ENCODE results near the gene CLTA.
"Not testable (repeated sequence)": the region's sequence is repeated elsewhere in the genome, so short reads cannot be mapped to it uniquely, and the experiment has no call there.

CLTA gene

DNA sequence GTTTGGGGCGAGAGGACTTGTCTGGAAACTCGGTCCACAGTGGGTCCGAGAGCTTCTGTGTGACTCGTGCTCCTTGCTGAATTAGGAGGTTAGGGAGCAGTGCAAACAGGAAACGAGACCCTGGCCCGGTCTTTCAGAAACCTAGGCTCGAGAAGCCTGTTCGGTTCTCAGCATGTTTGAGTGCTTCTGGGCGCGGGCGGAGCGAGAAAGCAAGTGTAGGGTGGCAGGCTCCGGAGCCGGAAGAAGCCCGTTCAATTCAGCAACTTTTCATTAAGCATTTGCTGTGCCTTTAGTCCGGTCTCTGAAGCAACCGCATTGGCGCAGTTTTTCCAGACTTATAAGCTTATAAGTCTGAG lies 547 bp downstream of the CLTA start:
- DNase-seq = no peak

DNA sequence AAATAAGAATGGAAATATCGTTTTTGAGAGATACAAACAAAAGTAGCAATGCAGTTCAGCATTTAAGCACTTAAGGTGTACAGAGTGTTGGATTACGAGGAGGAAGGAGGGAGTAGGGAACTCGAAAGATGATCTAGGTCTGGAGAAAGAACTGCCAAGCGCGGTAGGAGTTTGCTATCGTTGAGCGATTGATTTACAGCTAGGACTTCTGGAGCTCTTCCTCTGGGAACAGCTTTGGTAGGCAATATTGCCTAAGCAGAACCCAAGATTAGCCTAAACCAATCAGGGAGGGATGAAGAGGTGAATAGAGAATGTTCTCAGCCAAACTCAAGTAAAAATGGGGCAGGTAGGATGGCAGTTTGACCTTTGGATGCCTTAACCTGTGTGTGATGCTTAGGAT lies 965 bp downstream of the CLTA start:
- DNase-seq = no peak

DNA sequence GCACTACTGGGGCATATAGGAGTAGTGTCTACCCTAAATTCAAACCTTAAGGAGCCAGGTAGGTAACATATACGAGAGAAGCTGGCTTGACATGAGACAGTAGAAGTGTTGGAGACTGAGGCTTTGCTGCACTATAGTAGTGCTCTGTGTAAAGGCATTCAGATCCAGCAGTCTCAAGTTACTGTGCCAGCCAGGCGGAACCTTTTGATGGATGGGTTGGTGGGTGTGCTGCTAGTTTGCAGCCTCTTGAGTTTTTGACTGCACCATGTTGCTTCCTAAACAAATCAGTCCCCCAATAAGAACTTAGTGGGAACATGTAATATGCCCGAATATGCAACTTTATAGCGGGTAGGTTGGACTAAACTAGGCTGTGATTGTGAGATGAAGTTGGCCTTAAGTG lies 1.5 kb downstream of the CLTA start:
- DNase-seq = no peak

DNA sequence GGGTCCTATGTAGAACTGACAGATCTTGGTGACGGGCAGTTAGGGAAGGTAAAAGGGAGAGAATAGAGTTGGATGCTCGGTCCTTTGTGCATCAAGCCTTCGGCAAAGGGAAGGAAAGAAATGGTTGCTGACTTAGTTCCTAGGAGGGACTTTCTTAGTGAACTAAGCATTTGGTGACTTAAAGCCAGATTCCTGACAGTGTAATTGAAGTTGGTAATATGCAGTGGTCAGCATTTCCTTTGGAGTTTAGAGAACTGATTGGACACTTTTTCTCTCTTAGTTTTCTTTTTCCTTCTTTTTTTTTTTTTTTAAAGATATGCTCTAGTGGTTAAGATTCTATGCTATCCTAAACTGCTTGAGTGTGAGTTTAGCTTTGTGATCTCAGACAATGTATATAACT lies 2.3 kb downstream of the CLTA start:
- no peak for DNase-seq

DNA sequence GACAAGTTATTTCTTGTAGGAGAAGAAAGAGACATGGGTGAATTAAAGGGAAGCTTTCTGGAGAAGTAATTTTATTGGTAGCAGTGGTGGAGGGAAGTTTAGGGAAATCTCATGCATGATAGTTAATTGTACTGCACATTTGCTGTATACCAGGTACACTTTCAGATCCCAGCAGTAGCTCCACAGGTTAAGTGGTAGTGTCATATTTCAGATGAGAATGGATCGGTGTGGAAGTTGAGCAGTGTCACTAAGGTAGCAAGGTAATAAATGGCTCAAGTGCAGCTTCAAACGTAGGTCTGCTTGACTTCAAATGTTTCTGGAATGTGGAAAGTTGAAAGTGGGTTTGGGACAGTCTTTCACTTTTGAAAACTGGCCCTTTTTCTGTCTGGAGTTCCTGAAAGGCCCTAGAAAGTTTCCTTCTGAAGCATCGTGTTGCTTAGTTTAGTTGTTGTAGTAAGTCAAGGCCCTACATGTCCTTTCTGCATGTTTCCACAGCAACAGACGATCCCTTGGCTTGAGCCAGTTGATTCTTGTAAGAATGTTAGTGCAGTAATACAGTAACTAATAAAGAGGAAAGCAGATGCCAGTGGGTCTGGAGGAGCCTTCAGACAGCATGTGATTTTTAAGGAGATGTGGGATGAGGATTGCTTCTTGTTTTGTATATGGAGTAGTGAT lies 3.7 kb downstream of the CLTA start:
- no peak for DNase-seq

DNA sequence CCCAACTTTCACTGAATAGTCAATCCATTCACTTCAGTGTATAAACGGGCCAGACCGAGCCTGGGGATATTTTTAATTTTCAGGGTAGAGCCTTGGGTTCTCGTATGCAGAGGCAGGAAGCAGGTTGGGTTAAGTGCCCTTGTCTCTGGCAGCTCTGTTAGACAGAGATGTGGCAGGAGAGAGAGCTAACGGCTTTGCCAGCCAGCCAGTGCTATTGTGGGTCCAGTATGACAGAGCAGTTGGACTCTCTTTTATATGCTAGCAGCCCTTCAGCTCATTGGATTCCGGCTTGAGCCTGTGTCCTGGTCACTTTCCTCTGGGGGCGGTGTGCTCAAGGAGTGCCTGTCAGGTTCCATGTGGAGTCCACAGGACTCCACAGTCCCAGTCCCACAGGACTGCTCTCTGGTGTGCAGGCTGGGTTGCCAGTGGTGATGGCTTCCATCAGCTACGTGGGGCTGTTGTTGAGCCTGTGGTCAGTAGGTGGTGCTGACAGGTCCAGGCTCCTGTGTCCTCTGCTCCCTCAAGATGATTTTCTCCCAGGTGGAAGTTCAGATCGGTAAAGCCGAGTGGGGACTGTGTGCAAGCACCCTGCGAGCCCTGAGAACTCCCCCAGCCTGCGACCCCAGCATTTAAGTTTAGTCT lies 14.3 kb downstream of the CLTA start:
- DNase-seq = no peak

DNA sequence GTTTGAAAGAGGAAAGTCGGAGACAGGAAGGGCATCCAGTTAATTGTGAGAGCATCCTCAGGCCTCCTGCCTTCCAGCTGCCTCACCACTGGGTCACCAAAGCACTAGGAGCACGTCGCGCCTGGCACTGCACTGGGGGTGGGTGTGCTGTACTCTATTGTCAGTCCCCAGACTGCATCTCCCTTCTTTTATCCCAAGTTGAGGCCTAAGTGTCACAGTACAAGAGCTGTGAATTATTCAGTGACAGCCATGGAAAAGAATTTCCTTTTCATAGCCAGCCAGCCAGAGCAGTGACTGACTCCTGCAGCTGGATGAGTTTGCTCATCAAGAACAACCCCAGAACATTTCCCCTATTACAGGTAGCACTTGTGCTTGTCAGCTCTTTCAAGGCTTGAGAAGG lies 16.3 kb downstream of the CLTA start:
- DNase-seq = peak; percentile 47

DNA sequence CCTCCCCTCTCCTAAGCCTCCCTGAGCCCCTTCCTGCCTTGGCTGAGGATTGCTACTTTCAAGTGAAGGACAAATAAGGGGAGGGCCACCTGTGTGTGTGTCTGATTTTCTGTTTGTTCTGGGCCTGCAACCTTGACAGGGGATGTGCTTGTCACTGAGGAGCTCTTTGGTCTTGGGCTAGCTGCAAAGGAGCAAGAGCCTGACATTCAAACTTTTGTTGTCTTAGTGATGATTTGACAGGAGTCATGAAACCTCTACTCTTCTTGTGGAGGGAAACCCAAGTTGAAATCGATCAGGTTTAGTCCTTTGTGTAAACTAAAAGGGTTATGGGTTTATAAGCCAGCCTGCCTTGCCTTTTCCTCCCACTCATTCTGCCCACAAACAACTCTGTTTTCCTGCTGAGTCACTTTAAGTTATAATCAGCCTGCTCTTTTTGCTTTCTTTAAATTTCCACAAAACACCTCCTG lies 16.9 kb downstream of the CLTA start:
- DNase-seq = peak; percentile 17

DNA sequence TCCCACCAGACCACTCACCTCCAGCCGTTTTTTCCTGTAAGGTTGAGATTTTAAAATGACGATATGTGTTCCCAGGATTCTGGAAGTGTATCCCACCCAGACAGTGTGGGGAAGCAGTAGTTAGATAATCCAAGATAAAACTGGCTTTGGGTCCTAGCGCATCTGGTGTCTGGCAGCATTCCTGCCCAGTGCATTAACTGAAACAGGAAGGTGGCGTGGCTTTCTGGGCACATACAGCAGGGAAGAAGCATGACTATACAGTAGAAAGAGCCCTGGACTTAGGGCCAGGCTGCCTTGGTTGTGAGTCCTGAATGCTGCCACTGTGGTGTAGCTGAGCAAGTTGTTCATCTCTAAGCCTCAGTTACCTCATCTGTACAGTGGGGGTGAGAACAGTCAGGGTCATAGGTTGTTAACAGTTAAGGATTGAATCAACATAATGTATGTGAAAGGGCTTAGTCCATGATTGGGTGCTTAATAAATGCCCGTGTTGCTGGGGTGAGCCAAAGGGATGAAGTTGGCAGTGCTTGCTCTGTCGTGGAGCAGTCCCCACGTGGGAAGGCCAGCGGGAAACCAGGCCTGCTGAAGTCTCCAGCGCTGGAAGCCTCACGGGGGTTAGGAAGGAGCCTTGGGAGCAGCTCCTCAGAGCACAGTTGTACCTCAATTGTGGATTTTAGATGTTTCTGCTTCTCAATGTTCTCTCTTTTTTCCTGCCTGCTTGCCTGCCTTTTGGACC lies 18.0 kb downstream of the CLTA start:
- no peak for DNase-seq

DNA sequence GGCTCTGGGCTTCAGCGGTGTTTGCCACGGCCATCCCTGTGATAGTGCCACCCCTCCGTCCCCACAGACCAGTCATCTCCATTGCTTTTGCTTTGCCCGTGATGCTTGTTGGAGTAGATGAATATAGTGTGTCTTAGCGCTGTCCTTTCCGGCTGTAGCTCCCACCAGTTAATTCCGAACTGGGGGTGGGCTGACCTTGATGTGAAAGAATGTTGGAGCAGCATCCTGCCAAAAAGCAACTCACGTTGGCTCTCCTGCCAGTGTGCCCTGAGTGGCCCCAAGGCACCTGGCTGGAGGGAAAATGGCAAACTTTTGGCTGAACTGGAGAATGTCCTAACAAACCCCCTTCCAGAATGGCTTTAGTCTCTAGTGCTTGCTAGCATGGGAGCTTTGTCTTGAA lies 20.0 kb downstream of the CLTA start:
- DNase-seq = no peak

DNA sequence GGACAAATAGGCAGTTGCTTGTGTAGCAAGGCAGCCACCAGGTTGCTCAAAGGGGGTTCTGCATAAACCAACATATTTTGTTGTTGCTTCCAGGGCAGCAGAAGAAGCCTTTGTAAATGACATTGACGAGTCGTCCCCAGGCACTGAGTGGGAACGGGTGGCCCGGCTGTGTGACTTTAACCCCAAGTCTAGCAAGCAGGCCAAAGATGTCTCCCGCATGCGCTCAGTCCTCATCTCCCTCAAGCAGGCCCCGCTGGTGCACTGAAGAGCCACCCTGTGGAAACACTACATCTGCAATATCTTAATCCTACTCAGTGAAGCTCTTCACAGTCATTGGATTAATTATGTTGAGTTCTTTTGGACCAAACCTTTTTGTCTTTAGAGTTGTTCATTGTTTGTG lies 20.8 kb downstream of the CLTA start:
- DNase-seq = no peak

DNA sequence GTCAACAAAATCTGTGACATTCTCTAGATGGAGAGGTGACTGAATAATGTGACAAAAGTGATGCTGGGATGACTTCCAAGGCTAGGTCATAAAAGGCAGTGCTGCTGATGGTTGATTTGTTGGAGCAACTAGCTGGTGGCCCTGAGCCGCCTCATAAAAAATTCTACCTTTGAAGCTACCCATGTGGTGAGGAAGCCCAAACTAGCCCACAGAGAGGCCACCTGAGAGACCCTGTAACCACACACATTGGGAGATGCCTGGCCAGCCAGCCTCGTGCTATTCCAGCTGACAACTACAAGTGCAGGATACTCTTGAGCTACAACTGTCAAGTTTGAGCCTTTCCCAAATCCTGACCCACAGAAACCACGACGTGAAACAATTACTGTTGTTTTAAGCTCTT lies 22.7 kb downstream of the CLTA start:
- no peak for DNase-seq

DNA sequence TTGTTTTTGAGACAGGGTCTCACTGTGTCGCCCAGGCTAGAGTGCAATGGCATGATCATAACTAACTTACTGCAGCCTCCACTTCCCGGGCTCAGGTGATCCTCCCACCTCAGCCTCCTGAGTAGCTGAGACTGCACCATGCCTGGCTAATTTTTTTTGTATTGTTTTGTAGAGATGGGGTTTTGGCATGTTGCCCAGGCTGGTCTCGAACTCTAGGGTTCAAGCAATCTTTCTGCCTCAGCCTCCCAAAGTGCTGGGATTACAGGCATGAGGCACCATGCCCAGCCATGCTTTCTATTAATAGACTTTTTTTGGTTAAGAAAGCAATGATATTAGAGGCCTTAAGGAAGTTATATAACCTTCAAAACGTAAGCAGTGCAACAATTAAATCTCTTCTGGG lies 23.3 kb downstream of the CLTA start:
- DNase-seq = no peak

DNA sequence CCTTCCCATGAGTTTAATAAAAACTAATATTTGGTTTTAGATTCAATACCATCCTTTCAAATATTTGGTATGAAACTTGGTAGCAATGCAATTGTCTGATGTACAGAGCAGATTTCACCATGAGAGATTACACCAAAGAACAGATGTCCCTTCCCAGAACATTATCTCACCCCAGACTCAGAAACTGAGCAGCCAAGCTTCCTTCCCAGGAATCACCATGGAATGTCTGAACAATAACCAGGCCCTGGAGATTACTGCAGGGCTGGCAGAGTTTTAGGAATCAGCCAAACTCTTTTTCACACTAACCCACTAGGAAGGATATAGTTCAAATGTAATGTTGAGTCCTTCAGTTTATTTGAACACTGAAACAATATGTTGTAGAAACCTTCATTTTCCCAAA lies 23.9 kb downstream of the CLTA start:
- DNase-seq = peak; percentile 23

DNA sequence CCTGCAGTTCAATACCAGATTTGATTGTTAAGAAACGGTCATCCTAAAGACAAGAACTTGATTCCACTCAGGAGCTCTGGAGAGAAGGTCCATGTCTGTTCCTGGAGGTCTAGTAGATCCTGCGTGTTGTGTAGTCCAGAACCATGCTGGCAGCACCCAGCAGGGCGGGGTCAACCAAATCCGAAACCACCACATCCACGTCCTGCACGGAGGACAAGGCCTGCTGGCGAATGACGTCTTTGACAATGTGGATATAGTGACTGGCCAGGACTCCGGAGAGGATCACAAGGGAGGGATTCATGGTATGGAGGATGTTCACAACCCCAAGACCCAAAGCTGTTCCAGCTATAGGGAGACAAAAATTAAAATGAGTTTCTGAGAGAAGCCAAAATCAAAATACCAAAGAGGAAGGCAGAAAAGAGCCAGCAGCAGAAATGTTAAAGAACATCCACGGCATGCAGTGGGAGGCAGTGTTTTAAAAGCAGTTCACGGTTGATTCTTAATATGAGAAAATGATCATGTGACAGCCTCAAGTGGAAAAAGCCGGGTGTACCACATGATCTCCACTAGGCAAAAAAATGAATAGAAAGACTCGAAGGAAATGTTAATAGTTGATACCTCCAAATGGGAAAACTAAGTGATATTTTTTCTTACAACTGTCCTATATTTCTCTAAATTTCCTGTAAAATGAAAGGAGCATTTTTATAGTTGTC lies 26.7 kb downstream of the CLTA start:
- DNase-seq = no peak

DNA sequence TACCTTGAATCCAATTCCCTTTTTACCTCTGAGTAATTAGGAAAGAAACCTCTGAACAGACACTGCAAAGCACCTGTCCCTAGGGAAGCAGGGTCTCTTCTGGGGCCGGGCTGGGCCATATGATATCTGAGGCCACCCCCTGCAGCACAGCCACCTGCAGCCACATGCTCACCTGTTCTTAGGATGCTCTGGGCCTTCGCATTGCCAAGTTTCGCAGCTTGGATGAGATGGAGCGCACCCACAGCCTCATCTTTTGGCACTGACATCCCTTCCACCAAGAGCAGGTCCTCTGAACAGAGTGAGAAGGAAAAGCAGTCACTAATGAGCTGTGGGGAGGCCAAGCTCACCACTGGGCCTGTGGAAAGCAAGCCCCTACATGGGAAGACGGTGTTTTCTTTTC lies 27.3 kb downstream of the CLTA start:
- no peak for DNase-seq

DNA sequence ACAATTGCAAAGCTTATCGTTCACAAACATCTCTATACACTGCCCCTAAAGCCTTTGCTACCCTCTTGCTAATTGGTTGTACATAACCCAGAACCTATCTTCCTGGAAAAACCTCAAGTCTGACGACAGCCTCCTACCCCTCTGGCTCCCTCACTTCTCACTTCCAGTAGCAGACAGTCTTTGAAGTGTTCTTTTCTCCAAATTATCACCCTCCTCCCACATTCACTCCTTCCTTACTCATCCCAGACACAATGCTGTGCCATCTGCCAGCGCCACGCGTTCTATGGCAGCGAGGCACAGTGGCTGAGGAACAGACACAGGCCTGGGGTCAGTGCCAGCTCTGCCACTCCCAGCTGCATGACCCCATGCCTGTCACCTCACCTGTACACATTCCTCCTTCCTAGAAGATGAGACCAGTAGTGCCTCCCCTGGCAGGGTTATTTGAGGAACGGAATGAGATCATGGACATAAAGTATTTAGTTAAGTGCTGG lies 27.7 kb downstream of the CLTA start:
- DNase-seq = no peak

DNA sequence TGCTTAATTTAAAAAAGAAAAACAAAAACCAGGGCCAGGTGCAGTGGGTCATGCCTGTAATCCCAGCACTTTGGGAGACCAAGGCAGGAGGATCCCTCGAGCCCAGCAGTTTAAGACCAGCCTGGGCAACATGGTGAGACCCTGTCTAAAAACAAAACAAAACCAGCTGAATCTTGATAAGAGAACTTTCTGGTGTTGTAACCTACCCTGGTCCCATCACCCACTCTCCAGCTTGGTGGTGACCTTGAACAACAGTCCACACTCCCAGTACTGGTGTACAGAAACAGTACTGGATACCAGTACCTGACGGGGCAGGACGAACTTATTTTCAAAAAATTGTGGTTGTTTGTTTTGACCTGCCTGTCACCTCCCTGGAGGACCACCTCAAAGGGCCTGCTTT lies 30.9 kb downstream of the CLTA start:
- DNase-seq = no peak

DNA sequence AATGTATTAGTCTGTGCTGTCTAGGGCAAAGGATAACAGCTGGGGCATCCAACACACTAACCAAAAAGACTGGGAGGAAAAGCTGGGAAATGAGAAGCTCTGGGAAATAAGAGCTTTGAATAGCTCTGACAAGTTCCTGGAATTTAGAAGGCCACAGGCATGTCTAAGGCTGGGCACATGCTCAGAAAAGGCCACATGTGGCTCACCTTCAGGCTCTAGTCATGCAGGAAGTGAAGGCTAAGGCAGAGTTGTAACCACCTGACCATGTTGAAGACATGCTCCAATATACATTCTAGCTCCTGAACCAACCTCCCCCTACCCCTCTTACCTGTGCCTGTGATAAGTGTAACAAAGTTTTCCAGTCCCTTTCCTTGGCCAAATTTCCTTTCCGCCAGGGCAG lies 31.7 kb downstream of the CLTA start:
- no peak for DNase-seq

DNA sequence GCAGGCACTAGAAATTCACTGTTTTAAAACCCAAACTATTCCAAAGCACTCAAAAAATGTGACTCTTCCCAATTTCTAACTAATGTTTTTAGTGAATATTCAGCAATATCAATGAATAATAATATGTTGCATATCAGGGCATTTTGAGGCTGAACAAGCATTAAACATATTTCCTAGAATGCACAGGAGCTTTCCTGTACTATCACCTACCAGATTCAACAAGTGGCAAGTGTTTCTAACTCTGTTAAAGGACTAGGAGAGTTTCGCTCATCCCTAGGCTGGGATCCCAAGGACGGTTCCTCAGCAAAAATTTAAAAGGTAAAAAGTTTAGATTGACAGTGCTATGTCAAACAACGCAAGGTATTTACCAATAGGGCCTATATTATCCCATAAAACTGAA lies 46.5 kb downstream of the CLTA start:
- DNase-seq = no peak

DNA sequence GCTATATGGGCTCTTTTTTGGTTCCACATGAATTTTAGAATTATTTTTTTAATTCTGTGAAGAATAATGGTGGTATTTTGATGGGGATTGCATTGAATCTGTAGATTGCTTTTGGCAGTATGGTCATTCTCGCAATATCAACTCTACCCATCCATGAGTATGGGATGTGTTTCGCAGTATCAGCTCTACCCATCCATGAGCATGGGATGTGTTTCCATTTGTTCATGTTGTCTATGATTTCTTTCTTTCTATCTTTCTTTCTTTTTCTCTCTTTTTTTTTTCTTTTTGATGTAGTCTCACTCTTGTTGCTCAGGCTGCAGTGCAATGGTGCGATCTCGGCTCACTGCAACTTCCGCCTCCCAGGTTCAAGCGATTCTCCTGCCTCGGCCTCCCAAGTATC lies 48.5 kb downstream of the CLTA start:
- not testable (repeated sequence) for DNase-seq

DNA sequence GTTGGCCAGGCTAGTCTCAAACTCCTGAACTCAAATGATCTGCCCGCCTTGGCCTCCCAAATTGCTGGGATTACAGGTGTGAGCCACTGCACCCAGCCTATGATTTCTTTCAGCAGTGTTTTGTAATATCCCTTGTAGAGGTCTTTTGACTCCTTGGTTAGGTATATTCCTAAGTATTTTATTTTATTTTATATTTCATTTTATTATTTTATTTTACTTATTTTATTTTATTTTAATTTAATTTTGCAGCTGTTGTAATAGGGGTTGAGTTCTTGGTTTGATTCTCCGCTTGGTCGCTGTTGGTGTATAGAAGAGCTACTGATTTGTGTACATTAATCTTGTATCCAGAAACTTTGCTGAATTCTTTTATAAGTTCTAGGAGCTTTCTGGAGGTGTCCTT lies 49.0 kb downstream of the CLTA start:
- not testable (repeated sequence) for DNase-seq

DNA sequence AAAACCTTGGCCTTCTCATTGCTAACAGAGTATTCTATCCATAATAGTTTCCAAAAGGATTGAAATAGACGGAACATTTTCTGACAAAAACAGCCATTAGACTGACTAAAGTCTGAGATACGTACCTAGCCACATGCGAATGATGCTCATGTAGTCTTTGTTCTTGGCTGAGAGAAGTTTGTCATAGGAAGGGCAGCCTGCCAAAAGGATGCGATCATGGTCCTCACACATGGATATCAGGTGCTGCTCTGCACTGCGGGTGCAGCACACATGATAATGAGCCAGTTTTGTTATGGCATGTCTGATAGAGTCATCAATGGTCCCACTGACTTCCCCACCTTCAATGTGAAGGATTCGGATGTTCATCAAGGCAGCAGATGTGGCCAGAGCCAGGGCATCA lies 55.2 kb downstream of the CLTA start:
- peak; percentile 11 for DNase-seq

DNA sequence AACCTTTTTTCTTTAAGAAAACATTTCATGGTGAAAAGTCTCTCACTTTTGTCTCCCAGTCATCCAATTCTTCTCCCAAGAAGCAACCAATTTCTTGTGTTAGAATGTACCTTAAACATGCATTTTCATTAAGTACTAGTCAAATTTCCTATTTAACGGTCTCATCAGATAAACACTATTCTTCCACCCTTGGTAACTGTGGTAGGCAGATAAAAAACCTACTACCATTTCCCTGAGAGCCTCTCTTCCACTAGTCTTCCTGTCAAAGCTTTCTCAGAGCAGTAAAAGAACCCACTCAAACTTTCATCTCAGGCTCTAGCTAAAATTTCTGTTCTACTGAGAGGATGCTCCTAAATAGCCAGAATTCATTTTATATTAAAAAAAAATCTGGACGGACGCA lies 56.6 kb downstream of the CLTA start:
- no peak for DNase-seq
